ENCODE results near the gene DCTN4. TPM values are rescaled to one million over a fixed set of nuclear protein-coding genes. Genes with fewer than 3 reads are reported as not detected.
A peak's percentile ranks its signal among the peaks of the same experiment; 100 is the strongest.

Gene DCTN4
- total RNA-seq, 1 experiment from 2014 or later = 66.8 TPM

- Histone ChIP-seq H3K27me3 (ENCODE audit: control insufficient read depth, insufficient read depth, low read length) (no peaks in the 10 kb centered on the region), H3K36me3 (ENCODE audit: control insufficient read depth, insufficient read depth, low read length) (no peaks in the 10 kb centered on the region), H3K4me3 (ENCODE audit: low read depth in 2 of 2, low read length in 2 of 2) (no peak overlapping the region), H3K27ac (ENCODE audit: low read length) (no peak overlapping the region), H3K4me1 (ENCODE audit: control insufficient read depth, insufficient read depth, low read length) (no peaks in the 10 kb centered on the region), H3K9me3 (ENCODE audit: control insufficient read depth, insufficient read depth, low read depth, low read length) (no peaks in the 10 kb centered on the region)
- ChIA-PET POLR2A (no interaction called here), CTCF (no interaction called here)
- ATAC-seq (no peak), DNase-seq (ENCODE audit: low read depth, low spot score) (no peak)
- in situ Hi-C loops (cut with HindIII; ENCODE audit: low pct_unique_long_range_greater_than_20kb, low sequenced_read_pairs) = no loop called here
- no TSS peak for BruUV-seq (replicated peaks)
- intact Hi-C loops (cut with micrococcal nuclease; ENCODE audit: unreplicated experiment) = no loop called here
- TF ChIP-seq TCF7L2 (IDR thresholded peaks at IDR 0.05; ENCODE audit: low read depth, low read length) (no peak), SIN3A (IDR thresholded peaks at IDR 0.05; ENCODE audit: borderline replicate concordance, insufficient read depth, low read depth, low read length) (no peak), REST (IDR thresholded peaks at IDR 0.05; ENCODE audit: insufficient read depth in 1 of 2, low read depth in 2 of 2, low read length in 1 of 2) (no peak), POLR2AphosphoS5 (IDR thresholded peaks at IDR 0.05; ENCODE audit: low read depth, low read length) (no peak), CTCF (IDR thresholded peaks at IDR 0.05) (no peak)
Observed at GRCh38 chr5:150740992-150741391, 17.8 kb downstream of the DCTN4 start.

GRCh38 chr5:150738862-150739261 lies 20.0 kb downstream of the DCTN4 start:
- CTCF ChIA-PET = no interaction called here
- TSS peak; percentile 29 for BruUV-seq (replicated peaks)
- TF ChIP-seq REST (IDR thresholded peaks at IDR 0.05; ENCODE audit: insufficient read depth in 1 of 2, low read depth in 2 of 2, low read length in 1 of 2) (no peak), CTCF (IDR thresholded peaks at IDR 0.05) (no peak), SIN3A (IDR thresholded peaks at IDR 0.05; ENCODE audit: borderline replicate concordance, insufficient read depth, low read depth, low read length) (no peak), POLR2AphosphoS5 (IDR thresholded peaks at IDR 0.05; ENCODE audit: low read depth, low read length) (no peak), TCF7L2 (IDR thresholded peaks at IDR 0.05; ENCODE audit: low read depth, low read length) (no peak)
- no peaks in the 10 kb centered on the region for H3K36me3 ChIP-seq (ENCODE audit: control insufficient read depth, insufficient read depth, low read length)
- intact Hi-C loops (cut with micrococcal nuclease; ENCODE audit: unreplicated experiment) (no loop called here), in situ Hi-C loops (cut with HindIII; ENCODE audit: low pct_unique_long_range_greater_than_20kb, low sequenced_read_pairs) (no loop called here)
- H3K4me1 ChIP-seq (ENCODE audit: control insufficient read depth, insufficient read depth, low read length) = no peaks in the 10 kb centered on the region
- DNase-seq (ENCODE audit: low read depth, low spot score) = no peak
- POLR2A ChIA-PET = no interaction called here
- no peaks in the 10 kb centered on the region for H3K9me3 ChIP-seq (ENCODE audit: control insufficient read depth, insufficient read depth, low read depth, low read length)
- H3K27ac ChIP-seq (ENCODE audit: low read length) = no peak overlapping the region
- H3K4me3 ChIP-seq (ENCODE audit: low read depth in 2 of 2, low read length in 2 of 2) = no peak overlapping the region
- ATAC-seq = no peak
- H3K27me3 ChIP-seq (ENCODE audit: control insufficient read depth, insufficient read depth, low read length) = no peaks in the 10 kb centered on the region

Data from Panc1 (cell line).